MG63 (cell line): Measurements from ENCODE around the gene MAN2C1. TPM values are rescaled to one million over a fixed set of nuclear protein-coding genes. Genes with fewer than 3 reads are reported as not detected.

Experiments used
- total RNA-seq: library from RNA; depleted of rRNA; stranded (reverse); fragments of >200 nt; shearing (Covaris generic); gene quantifications from 2 replicates; pipeline ENCODE4 v1.2.3, GENCODE V29; 2014; ENCODE audit warnings: low replicate concordance; rRNA removed

The MAN2C1 gene
- total RNA-seq, 1 experiment from 2014 or later: 57.8 TPM

Other genes with a start within 250 kb of the MAN2C1 start
- gene C15orf39, start 166.7 kb downstream of the MAN2C1 start, total RNA-seq: 1.8 and 2.8 TPM in 2 replicates
- 0.22 TPM in 1 of 2 replicates, not detected in the other for gene GOLGA6C, start 110.3 kb downstream of the MAN2C1 start, total RNA-seq
- gene GOLGA6D, start 85.8 kb downstream of the MAN2C1 start, total RNA-seq: not detected in 2 replicates
- gene COMMD4, start 32.5 kb downstream of the MAN2C1 start, total RNA-seq: 100 and 144 TPM in 2 replicates
- gene NEIL1, start 21.6 kb downstream of the MAN2C1 start, total RNA-seq: not detected in 2 replicates
- 18.0 and 21.4 TPM in 2 replicates for gene SIN3A, start 83.1 kb upstream of the MAN2C1 start, total RNA-seq
- gene PTPN9, start 210.7 kb upstream of the MAN2C1 start, total RNA-seq: 11.3 and 17.6 TPM in 2 replicates